GM10266 (cell line): Measurements from ENCODE around the gene ENPP5.
"Not testable (repeated sequence)": the region's sequence is repeated elsewhere in the genome, so short reads cannot be mapped to it uniquely, and the experiment has no call there.

Experiments
- DNase-seq: peaks from one replicate; pipeline ENCODE4 v3.0.0; 2012; ENCODE audit errors: extremely low spot score
- CTCF ChIP-seq: IDR thresholded peaks from 2 replicates; pipeline ENCODE4 v1.5.1; 2012; ENCODE audit warnings: mild to moderate bottlenecking, low read depth; ENCODE audit not compliant: control insufficient read depth, insufficient read depth; ENCODE audit errors: missing control alignments

The ENPP5 gene

DNA sequence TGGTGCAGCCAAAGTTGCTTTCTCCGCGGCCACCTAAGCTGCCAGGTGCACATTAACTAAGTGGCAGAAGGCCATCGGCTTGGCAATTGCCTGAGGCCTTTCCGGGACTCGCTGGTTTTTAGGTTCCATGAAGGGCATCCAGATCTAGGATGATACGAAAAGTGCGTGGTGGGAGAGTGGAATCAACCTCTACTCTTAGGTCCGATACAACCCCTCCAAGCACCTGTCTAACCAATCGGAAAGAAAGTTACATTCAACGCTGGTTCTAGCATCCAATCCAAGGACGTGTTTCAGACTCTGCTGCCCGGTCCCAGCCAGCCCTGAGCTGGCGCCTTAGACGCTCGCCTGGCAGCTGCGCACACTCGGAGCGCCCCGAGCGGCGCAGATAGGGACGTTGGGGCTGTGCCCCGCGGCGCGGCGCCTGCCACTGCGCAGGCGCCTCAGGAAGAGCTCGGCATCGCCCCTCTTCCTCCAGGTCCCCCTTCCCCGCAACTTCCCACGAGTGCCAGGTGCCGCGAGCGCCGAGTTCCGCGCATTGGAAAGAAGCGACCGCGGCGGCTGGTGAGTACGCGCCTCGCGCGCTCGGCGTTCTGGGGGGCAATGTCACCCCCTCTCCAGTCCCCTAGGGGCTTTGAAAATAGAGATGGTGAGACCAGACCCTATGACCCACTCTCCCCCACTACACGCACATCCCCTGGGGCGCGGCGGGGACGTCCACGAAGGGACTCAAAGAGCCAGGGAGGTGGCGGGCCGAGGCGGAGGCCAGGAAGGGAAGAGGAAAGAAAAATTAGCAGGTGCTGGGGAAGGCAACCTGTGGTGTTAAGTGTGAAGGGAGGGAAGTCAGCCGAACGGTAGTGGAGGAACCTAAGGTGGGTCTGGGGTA lies 40.9 kb downstream of the ENPP5 start, which contains the start of gene ENPP4:
Gene ENPP4 (plus strand): TSS at position 361 of the 883 bp plus-strand sequence. CDS start 9,595 bp downstream, outside the sequence.
- peak; percentile 95 for DNase-seq
- peak; percentile 0 for TF ChIP-seq CTCF

GRCh38 chr6:46129291-46129628 lies 41.5 kb downstream of the ENPP5 start:
- no peak for TF ChIP-seq CTCF
- no peak for DNase-seq

DNA sequence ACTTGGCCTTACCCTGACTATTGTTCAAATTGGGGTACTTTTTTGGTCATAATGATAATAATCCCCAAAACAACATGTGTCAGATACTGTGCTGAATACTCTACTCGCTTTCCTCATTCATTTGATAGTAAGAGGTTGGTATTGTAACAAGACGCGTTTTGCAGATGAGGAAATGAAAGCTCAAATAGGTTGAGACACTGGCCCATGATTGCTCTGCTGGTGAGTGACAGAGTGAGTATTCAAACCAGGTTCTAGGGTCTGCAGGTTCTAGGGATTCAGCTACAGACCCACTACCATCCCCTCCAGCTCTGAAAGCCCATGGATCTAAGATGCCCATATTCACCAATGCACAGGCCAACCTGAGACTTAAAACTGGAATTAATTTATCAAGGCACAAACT lies 42.3 kb downstream of the ENPP5 start:
- no peak for DNase-seq
- no peak for TF ChIP-seq CTCF

GRCh38 chr6:46119679-46120078 lies 51.1 kb downstream of the ENPP5 start:
- DNase-seq = not testable (repeated sequence)

DNA sequence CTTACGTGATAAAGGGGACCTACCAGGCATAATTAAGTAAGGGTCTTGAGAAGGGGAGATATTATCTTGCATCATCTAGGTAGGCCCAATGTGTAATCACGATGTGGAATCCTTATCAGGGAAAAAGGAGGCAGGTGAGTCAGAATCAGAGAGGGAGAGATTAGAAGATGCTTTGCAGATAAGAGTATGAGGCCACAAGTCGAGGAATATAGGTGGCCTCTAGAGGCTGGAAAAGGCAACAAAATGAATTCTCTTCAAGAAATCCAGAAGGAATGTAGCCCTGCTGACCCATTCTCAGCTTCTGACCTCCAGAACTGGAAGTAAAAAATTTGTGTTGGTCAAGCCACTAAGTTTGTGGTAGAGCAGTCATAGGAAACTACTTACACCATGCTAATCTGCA lies 51.9 kb downstream of the ENPP5 start:
- DNase-seq = no peak
- TF ChIP-seq CTCF = no peak

- no peak for DNase-seq
- TF ChIP-seq CTCF = no peak
These were observed 52.6 kb downstream of the ENPP5 start for GRCh38 chr6:46118157-46118556.

GRCh38 chr6:46116289-46116688 lies 54.5 kb downstream of the ENPP5 start:
- no peak for TF ChIP-seq CTCF
- DNase-seq = no peak
